ENCODE results near the gene DSCAM.
"Not testable (repeated sequence)": the region's sequence is repeated elsewhere in the genome, so short reads cannot be mapped to it uniquely, and the experiment has no call there.

The DSCAM gene

GRCh38 chr21:40463176-40463575 lies 383.8 kb downstream of the DSCAM start:
- DNase-seq (ENCODE audit: low read depth in 3 of 3): no peak

GRCh38 chr21:40461008-40461407 lies 385.9 kb downstream of the DSCAM start:
- no peak for DNase-seq (ENCODE audit: low read depth in 3 of 3)

GRCh38 chr21:40457741-40458140 lies 389.2 kb downstream of the DSCAM start:
- no peak for DNase-seq (ENCODE audit: low read depth in 3 of 3)

GRCh38 chr21:40454057-40454456 lies 392.9 kb downstream of the DSCAM start:
- DNase-seq (ENCODE audit: low read depth in 3 of 3): no peak

GRCh38 chr21:40453183-40453582 lies 393.8 kb downstream of the DSCAM start:
- no peak for DNase-seq (ENCODE audit: low read depth in 3 of 3)

- no peak for DNase-seq (ENCODE audit: low read depth in 3 of 3)
Observed at GRCh38 chr21:40452548-40452947, 394.4 kb downstream of the DSCAM start.

- no peak for DNase-seq (ENCODE audit: low read depth in 3 of 3)
Observed at GRCh38 chr21:40447016-40447415, 399.9 kb downstream of the DSCAM start.

- DNase-seq (ENCODE audit: low read depth in 3 of 3): no peak
Observed at GRCh38 chr21:40445349-40445921, 401.5 kb downstream of the DSCAM start.

- not testable (repeated sequence) for DNase-seq (ENCODE audit: low read depth in 3 of 3)
Observed at GRCh38 chr21:40439581-40439980, 407.4 kb downstream of the DSCAM start.

- DNase-seq (ENCODE audit: low read depth in 3 of 3): no peak
Observed at GRCh38 chr21:40438616-40439015, 408.3 kb downstream of the DSCAM start.

GRCh38 chr21:40436261-40436660 lies 410.7 kb downstream of the DSCAM start:
- DNase-seq (ENCODE audit: low read depth in 3 of 3): no peak

- DNase-seq (ENCODE audit: low read depth in 3 of 3): no peak
Observed at GRCh38 chr21:40433538-40433937, 413.4 kb downstream of the DSCAM start.

GRCh38 chr21:40425981-40426380 lies 421.0 kb downstream of the DSCAM start:
- no peak for DNase-seq (ENCODE audit: low read depth in 3 of 3)

- DNase-seq (ENCODE audit: low read depth in 3 of 3): no peak
Observed at GRCh38 chr21:40422896-40423635, 423.9 kb downstream of the DSCAM start.

- DNase-seq (ENCODE audit: low read depth in 3 of 3): no peak
Observed at GRCh38 chr21:40421121-40421520, 425.8 kb downstream of the DSCAM start.

GRCh38 chr21:40416572-40416971 lies 430.4 kb downstream of the DSCAM start:
- DNase-seq (ENCODE audit: low read depth in 3 of 3): no peak

GRCh38 chr21:40408561-40408960 lies 438.4 kb downstream of the DSCAM start:
- DNase-seq (ENCODE audit: low read depth in 3 of 3): no peak

GRCh38 chr21:40404396-40404800 lies 442.6 kb downstream of the DSCAM start:
- no peak for DNase-seq (ENCODE audit: low read depth in 3 of 3)

GRCh38 chr21:40402884-40403582 lies 443.9 kb downstream of the DSCAM start:
- no peak for DNase-seq (ENCODE audit: low read depth in 3 of 3)

GRCh38 chr21:40395732-40396131 lies 451.2 kb downstream of the DSCAM start:
- DNase-seq (ENCODE audit: low read depth in 3 of 3): no peak

GRCh38 chr21:40393066-40393465 lies 453.9 kb downstream of the DSCAM start:
- DNase-seq (ENCODE audit: low read depth in 3 of 3): no peak

- no peak for DNase-seq (ENCODE audit: low read depth in 3 of 3)
Observed at GRCh38 chr21:40388046-40388445, 458.9 kb downstream of the DSCAM start.

All from stimulated activated CD4-positive, alpha-beta T cell treated with anti-CD3 and anti-CD28 coated beads, TNF-alpha, amount 100 ng/mL, for 24 hours (primary cell).